MM.1S (cell line): ENCODE results near the gene PRR5.

Experiments
- CTCF ChIP-seq: fragments of 300-600 bp; sonication (generic); IDR thresholded peaks from 2 replicates; pipeline ENCODE4 v1.5.1; 2016; ENCODE audit warnings: antibody characterized with exemption, low read length, mixed read lengths
- EZH2 ChIP-seq: fragments of 300-600 bp; sonication (generic); optimal IDR thresholded peaks from 2 replicates; pipeline ENCODE3; 2017; ENCODE audit warnings: low read depth, mild to moderate bottlenecking, antibody characterized with exemption, low read length, mixed read lengths
- EZH2phosphoT487 ChIP-seq: fragments of 300-600 bp; sonication (generic); IDR thresholded peaks from 2 replicates; pipeline ENCODE4 v1.6.1; 2018; ENCODE audit warnings: antibody characterized with exemption, low read length

- TF ChIP-seq CTCF (no peak), EZH2 (no peak), EZH2phosphoT487 (no peak)
These were observed 38.6 kb upstream of the PRR5 start for GRCh38 chr22:44663256-44663999.
